Stimulated activated CD4-positive, alpha-beta T cell treated with anti-CD3 and anti-CD28 coated beads, Interleukin-1b, Interleukin-23, amount 100 ng/mL, for 48 hours (primary cell): Measurements from ENCODE around the gene CEP78.

Source experiments
- DNase-seq: peaks from one replicate; pipeline ENCODE4 v3.0.0-alpha.2; 2020

CEP78 gene

DNA sequence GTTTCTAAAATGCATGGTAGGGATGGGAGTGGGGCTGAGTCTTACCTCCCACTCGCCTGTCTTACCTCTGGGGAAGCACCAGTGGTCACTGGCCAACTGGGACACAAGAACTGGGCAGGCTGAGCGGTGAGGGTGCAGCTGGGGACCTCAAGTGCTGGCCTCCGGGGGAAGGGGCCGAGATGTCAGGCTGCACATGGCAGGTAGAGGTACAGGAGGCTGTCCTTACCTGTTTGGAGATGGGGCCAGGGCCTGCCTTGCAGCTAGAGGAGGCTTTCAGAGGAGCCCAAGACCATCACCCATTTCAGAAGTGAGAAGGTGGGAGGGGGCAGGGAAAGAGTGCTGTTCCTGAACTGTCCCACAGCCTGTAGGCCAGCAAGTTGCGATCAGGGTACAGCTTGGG lies 75.2 kb downstream of the CEP78 start:
- no peak for DNase-seq

GRCh38 chr9:78311886-78312524 lies 76.1 kb downstream of the CEP78 start:
- no peak for DNase-seq

DNA sequence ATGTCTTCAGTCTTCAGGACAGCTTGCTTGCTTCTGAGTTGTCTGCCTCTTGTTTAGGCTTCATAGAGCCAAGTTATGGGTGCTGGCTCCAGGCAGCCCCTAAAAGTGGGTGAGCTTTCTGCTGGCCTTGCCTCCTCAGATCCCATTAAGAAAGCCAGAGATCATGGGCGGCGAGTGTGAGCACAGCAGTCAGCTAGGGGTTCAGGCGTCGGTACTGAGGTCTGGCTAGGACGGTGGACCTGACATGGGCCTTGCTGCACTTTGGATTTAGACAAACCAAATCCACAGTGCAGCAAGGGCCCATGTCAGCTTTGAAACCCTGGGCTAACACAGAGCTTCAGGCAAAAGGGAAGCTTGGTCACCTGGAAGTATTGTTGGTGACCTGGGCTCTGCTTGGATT lies 78.7 kb downstream of the CEP78 start:
- no peak for DNase-seq

GRCh38 chr9:78314953-78315870 lies 79.3 kb downstream of the CEP78 start:
- DNase-seq: no peak

- DNase-seq: no peak
Measured at GRCh38 chr9:78316166-78316892, 80.5 kb downstream of the CEP78 start.

- no peak for DNase-seq
Measured at GRCh38 chr9:78319197-78320029, 83.5 kb downstream of the CEP78 start.

- no peak for DNase-seq
Measured at GRCh38 chr9:78320030-78320693, 84.3 kb downstream of the CEP78 start.

- no peak for DNase-seq
Measured at GRCh38 chr9:78320875-78321496, 85.1 kb downstream of the CEP78 start.

DNA sequence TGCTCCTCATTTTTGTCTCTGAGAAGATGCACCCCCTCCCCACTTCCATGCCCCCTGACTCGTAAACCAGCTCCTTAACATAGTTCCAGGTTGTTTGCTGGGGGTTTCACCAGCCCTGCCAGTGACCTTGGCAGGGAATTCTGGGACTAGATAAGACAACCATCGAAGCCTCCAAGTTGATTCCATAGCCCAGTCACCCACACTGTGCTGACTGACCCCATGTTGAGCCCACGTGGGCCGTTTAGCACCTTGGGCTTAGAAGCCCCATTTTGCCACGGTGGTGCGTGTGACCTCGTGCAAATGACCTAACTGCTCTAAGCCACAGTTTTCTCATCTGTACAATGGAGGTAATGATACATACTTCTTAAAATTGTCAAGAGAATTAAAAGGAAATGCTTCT lies 85.6 kb downstream of the CEP78 start:
- DNase-seq: no peak

GRCh38 chr9:78324068-78324650 lies 88.3 kb downstream of the CEP78 start:
- DNase-seq: no peak

- DNase-seq: no peak
Measured at GRCh38 chr9:78324682-78325081, 88.8 kb downstream of the CEP78 start.

GRCh38 chr9:78325343-78325742 lies 89.5 kb downstream of the CEP78 start:
- DNase-seq: no peak

- no peak for DNase-seq
Measured at GRCh38 chr9:78325846-78326360, 90.0 kb downstream of the CEP78 start.

DNA sequence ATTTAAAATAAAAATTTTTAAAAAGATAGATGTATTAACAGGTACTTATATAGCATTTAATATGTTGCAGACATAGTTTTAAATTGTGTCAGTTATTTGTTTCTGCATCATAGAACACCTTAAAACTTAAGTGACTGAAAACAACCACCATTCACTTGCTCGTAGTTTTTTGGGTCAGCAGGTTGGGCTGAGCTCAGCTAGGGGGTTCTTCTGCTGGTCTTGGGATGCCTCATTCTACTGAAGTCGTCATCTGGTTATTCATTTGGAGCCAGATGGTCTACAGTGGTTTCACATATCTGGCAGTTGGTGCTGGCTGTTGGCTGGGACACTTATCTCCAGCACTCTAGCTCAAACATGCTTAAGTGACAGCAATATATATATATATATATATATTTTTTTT lies 90.7 kb downstream of the CEP78 start:
- DNase-seq: no peak
